HepG2 (cell line): ENCODE results near the gene CKAP2. TPM values are rescaled to one million over a fixed set of nuclear protein-coding genes. Genes with fewer than 3 reads are reported as not detected.
A peak's percentile ranks its signal among the peaks of the same experiment; 100 is the strongest.

Experiments
- ADNP ChIP-seq: sonication (generic); formaldehyde crosslinking; IDR thresholded peaks from 2 replicates; pipeline ENCODE4 v1.4.0; 2020; ENCODE audit warnings: missing genetic modification reagents
- CBX1 ChIP-seq: IDR thresholded peaks from one replicate; pipeline ENCODE4 v1.6.1; 2016; ENCODE audit warnings: antibody characterized with exemption, low read depth
- ELK4 ChIP-seq: sonication (generic); formaldehyde crosslinking; IDR thresholded peaks from 2 replicates; pipeline ENCODE4 v1.9.0; 2021; ENCODE audit warnings: missing genetic modification reagents, borderline replicate concordance
- FOXP1 ChIP-seq, 2 experiments: fragments of 450-650 bp in 1 of 2; IDR thresholded peaks; 2 replicates each; pipeline ENCODE4 v1.6.1; 2017 to 2018; ENCODE audit warnings: antibody characterized with exemption in 1 of 2
- KDM6A ChIP-seq: IDR thresholded peaks from 2 replicates; pipeline ENCODE4 v1.6.1; 2016; ENCODE audit warnings: low read depth
- KLF16 ChIP-seq, 2 experiments: sonication (generic) in 1 of 2; formaldehyde crosslinking in 1 of 2; IDR thresholded peaks; 2 replicates each; pipeline versions ENCODE4 v1.6.1 to v1.8.0; 2016 to 2023; ENCODE audit warnings: missing genetic modification reagents in 2 of 2, missing compliant biosample characterization in 1 of 2
- RNF219 ChIP-seq: sonication (generic); formaldehyde crosslinking; IDR thresholded peaks from 2 replicates; pipeline ENCODE4 v1.5.0; 2020; ENCODE audit warnings: mild to moderate bottlenecking, missing genetic modification reagents
- TEAD3 ChIP-seq: optimal IDR thresholded peaks from 2 replicates; pipeline ENCODE3; 2016; ENCODE audit warnings: borderline replicate concordance
- WIZ ChIP-seq: sonication (generic); formaldehyde crosslinking; IDR thresholded peaks from 2 replicates; pipeline ENCODE4 v1.5.1; 2020; ENCODE audit warnings: mild to moderate bottlenecking, missing genetic modification reagents
- XRCC5 ChIP-seq: fragments of 200-400 bp; formaldehyde crosslinking; optimal IDR thresholded peaks from 2 replicates; pipeline ENCODE3; 2017; ENCODE audit warnings: mild to moderate bottlenecking, low read length
- ZBTB37 ChIP-seq: sonication (generic); formaldehyde crosslinking; IDR thresholded peaks from 2 replicates; pipeline ENCODE4 v1.4.0; 2020; ENCODE audit warnings: mild to moderate bottlenecking, missing genetic modification reagents
- ZFP36 ChIP-seq: fragments of 150-350 bp; IDR thresholded peaks from 2 replicates; pipeline ENCODE4 v1.6.1; 2018; ENCODE audit warnings: borderline replicate concordance, low read length, low read depth; ENCODE audit not compliant: partially characterized antibody
- ZNF225 ChIP-seq: sonication (generic); formaldehyde crosslinking; IDR thresholded peaks from 2 replicates; pipeline ENCODE4 v1.4.0; 2020; ENCODE audit warnings: mild to moderate bottlenecking, missing genetic modification reagents
- ZNF530 ChIP-seq: sonication (generic); formaldehyde crosslinking; IDR thresholded peaks from 2 replicates; pipeline ENCODE4 v1.5.0; 2020; ENCODE audit warnings: low read depth, mild to moderate bottlenecking, missing genetic modification reagents
- polyA plus RNA-seq, 8 experiments: library from polyadenylated mRNA; depleted of rRNA in 3 of 8; stranded (reverse) in 7 of 8; unstranded in 1 of 8; fragments of >200 nt; fragmentation: Illumina TruSeq in 4 of 8; extraction: Trizol in 4 of 8; gene quantifications; 2 replicates each; pipeline versions ENCODE4 v1.2.1 to v1.2.3, GENCODE V29; 2011 to 2016; ENCODE audit warnings: low read depth in 4 of 8, missing spikeins in 1 of 8, mixed read lengths in 1 of 8; ENCODE audit not compliant: insufficient read depth in 1 of 8
- total RNA-seq, 5 experiments: library from RNA; depleted of rRNA; stranded (reverse); fragments of >200 nt; fragmentation: Illumina TruSeq; extraction: Trizol; gene quantifications; 2 replicates each; pipeline ENCODE4 v1.2.3, GENCODE V29; 2016; ENCODE audit warnings: low read depth in 1 of 5
- TF ChIP-seq, protein P1 (sequence below): sonication (generic); formaldehyde crosslinking; IDR thresholded peaks from 2 replicates; pipeline ENCODE4 v1.4.0; 2020; ENCODE audit warnings: missing genetic modification reagents, borderline replicate concordance
- TF ChIP-seq, protein P2 (sequence below): sonication (generic); formaldehyde crosslinking; IDR thresholded peaks from 2 replicates; pipeline ENCODE4 v1.4.0; 2020; ENCODE audit warnings: missing genetic modification reagents
- TF ChIP-seq, protein P3 (sequence below): sonication (generic); formaldehyde crosslinking; IDR thresholded peaks from 2 replicates; pipeline ENCODE4 v1.5.0; 2020; ENCODE audit warnings: missing genetic modification reagents

CKAP2 gene
- total and polyA plus RNA-seq, 2 of the 13 experiments (the other 11 are each of a cell fraction or from before 2014, with no cell fraction given) = 6.7 to 40.3 TPM

- TF ChIP-seq RNF219 (CRISPR knock-in tag) = no peak
- TF ChIP-seq ZNF225 = no peak
- TF ChIP-seq KLF16 (CRISPR knock-in tag; IDR thresholded peaks at IDR 0.05) = 0 out of 4 replicates have a peak, but pooled peaks of 1 of the 2 experiments have one; percentile 54
- peak; percentile 52 for TF ChIP-seq TEAD3 (CRISPR knock-in tag)
- TF ChIP-seq ADNP (CRISPR knock-in tag) = peak; percentile 58; the same call in 1 of the 2 replicates
- TF ChIP-seq, protein P1, sequence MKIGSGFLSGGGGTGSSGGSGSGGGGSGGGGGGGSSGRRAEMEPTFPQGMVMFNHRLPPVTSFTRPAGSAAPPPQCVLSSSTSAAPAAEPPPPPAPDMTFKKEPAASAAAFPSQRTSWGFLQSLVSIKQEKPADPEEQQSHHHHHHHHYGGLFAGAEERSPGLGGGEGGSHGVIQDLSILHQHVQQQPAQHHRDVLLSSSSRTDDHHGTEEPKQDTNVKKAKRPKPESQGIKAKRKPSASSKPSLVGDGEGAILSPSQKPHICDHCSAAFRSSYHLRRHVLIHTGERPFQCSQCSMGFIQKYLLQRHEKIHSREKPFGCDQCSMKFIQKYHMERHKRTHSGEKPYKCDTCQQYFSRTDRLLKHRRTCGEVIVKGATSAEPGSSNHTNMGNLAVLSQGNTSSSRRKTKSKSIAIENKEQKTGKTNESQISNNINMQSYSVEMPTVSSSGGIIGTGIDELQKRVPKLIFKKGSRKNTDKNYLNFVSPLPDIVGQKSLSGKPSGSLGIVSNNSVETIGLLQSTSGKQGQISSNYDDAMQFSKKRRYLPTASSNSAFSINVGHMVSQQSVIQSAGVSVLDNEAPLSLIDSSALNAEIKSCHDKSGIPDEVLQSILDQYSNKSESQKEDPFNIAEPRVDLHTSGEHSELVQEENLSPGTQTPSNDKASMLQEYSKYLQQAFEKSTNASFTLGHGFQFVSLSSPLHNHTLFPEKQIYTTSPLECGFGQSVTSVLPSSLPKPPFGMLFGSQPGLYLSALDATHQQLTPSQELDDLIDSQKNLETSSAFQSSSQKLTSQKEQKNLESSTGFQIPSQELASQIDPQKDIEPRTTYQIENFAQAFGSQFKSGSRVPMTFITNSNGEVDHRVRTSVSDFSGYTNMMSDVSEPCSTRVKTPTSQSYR (CRISPR knock-in tag) = 0 out of 2 replicates have a peak, but pooled peaks have one; percentile 34
- TF ChIP-seq XRCC5 = peak; percentile 98
- peak; percentile 59 for TF ChIP-seq CBX1
- no peak for TF ChIP-seq WIZ (CRISPR knock-in tag)
- no peak for TF ChIP-seq ZFP36
- no peak for TF ChIP-seq FOXP1 (IDR thresholded peaks at IDR 0.05)
- TF ChIP-seq FOXP1 (CRISPR knock-in tag; IDR thresholded peaks at IDR 0.05) = no peak
- TF ChIP-seq, protein P2, sequence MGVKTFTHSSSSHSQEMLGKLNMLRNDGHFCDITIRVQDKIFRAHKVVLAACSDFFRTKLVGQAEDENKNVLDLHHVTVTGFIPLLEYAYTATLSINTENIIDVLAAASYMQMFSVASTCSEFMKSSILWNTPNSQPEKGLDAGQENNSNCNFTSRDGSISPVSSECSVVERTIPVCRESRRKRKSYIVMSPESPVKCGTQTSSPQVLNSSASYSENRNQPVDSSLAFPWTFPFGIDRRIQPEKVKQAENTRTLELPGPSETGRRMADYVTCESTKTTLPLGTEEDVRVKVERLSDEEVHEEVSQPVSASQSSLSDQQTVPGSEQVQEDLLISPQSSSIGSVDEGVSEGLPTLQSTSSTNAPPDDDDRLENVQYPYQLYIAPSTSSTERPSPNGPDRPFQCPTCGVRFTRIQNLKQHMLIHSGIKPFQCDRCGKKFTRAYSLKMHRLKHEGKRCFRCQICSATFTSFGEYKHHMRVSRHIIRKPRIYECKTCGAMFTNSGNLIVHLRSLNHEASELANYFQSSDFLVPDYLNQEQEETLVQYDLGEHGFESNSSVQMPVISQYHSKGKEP (CRISPR knock-in tag) = no peak
- TF ChIP-seq ZNF530 (CRISPR knock-in tag) = no peak
- TF ChIP-seq, protein P3, sequence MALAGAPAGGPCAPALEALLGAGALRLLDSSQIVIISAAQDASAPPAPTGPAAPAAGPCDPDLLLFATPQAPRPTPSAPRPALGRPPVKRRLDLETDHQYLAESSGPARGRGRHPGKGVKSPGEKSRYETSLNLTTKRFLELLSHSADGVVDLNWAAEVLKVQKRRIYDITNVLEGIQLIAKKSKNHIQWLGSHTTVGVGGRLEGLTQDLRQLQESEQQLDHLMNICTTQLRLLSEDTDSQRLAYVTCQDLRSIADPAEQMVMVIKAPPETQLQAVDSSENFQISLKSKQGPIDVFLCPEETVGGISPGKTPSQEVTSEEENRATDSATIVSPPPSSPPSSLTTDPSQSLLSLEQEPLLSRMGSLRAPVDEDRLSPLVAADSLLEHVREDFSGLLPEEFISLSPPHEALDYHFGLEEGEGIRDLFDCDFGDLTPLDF = peak; percentile 25
- no peak for TF ChIP-seq KDM6A (CRISPR knock-in tag)
- TF ChIP-seq ELK4 (CRISPR knock-in tag) = no peak
- TF ChIP-seq ZBTB37 (CRISPR knock-in tag) = no peak
Observed at GRCh38 chr13:52450012-52450792, 5.1 kb upstream of the CKAP2 start, which contains the start of gene VPS36 (continued).
